HL-60 (cell line): ENCODE data around the gene CMPK2.

Source experiments
- GABPA ChIP-seq: IDR thresholded peaks from 2 replicates; pipeline ENCODE4 v1.6.1; 2012; ENCODE audit warnings: low read depth
- POLR2AphosphoS5 ChIP-seq: IDR thresholded peaks from 2 replicates; pipeline ENCODE4 v1.6.1; 2012; ENCODE audit warnings: low read depth

DNA sequence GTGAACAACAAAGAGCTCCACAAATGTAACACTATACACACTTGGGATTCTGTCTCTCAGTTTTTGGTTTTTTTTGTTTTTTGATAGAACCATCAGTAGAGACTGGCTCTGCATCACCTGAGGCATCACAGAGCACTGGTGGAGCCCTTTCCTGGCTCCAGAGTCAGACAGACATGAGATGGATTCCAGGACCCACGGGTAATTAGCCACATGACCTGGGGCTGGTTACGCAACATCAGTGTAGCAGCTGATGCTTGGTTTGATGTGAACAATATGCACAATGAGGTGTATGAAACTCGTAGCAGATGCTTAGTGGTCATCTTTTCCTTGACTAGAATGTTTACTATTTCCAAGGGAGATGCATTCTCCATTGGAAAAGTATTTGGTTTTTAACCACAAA is 40.7 kb downstream of the CMPK2 start:
- TF ChIP-seq GABPA (no peak), POLR2AphosphoS5 (no peak)
